GM12891 (cell line): ENCODE data around the gene CAVIN3.
"Not testable (repeated sequence)": the region's sequence is repeated elsewhere in the genome, so short reads cannot be mapped to it uniquely, and the experiment has no call there.

Experiments used
- DNase-seq: peaks from one replicate; pipeline ENCODE4 v3.0.0; 2011; ENCODE audit warnings: low spot score; ENCODE audit not compliant: insufficient read length
- FAIRE-seq: peaks from 2 replicates; lab custom pipeline; 2011; peaks lifted over from hg19 to GRCh38; lab: Jason Lieb, UNC
- PAX5 ChIP-seq: IDR thresholded peaks from 2 replicates; pipeline ENCODE4 v1.6.1; 2011; ENCODE audit warnings: low read length, moderate library complexity, mild to moderate bottlenecking; ENCODE audit not compliant: insufficient read depth, severe bottlenecking
- POLR2A ChIP-seq: IDR thresholded peaks from 2 replicates; pipeline ENCODE4 v1.6.1; 2011; ENCODE audit warnings: low read depth, low read length, control low read depth
- POLR2AphosphoS5 ChIP-seq: IDR thresholded peaks from 2 replicates; pipeline ENCODE4 v1.6.1; 2011; ENCODE audit warnings: low read depth, low read length, control low read depth
- POU2F2 ChIP-seq: IDR thresholded peaks from 2 replicates; pipeline ENCODE4 v1.6.1; 2011; ENCODE audit warnings: low read depth, mild to moderate bottlenecking, control low read depth, low read length, moderate library complexity
- SPI1 ChIP-seq: IDR thresholded peaks from 2 replicates; pipeline ENCODE4 v1.6.1; 2011; ENCODE audit warnings: low read depth, low read length, control low read depth
- TAF1 ChIP-seq: IDR thresholded peaks from 2 replicates; pipeline ENCODE4 v1.6.1; 2011; ENCODE audit warnings: low read depth, low read length, control low read depth

Gene CAVIN3

GRCh38 chr11:6283453-6284023, 36.8 kb downstream of the CAVIN3 start:
- FAIRE-seq, result no peak
- no peak for DNase-seq
- TF ChIP-seq POLR2AphosphoS5 (no peak), SPI1 (no peak), PAX5 (no peak), POLR2A (no peak), POU2F2 (no peak), TAF1 (no peak)

GRCh38 chr11:6280809-6281208, 39.5 kb downstream of the CAVIN3 start:
- not testable (repeated sequence) for FAIRE-seq, DNase-seq

GRCh38 chr11:6273188-6273587, 47.1 kb downstream of the CAVIN3 start:
- TF ChIP-seq SPI1 (no peak), TAF1 (no peak), POU2F2 (no peak), POLR2AphosphoS5 (no peak), PAX5 (no peak), POLR2A (no peak)
- FAIRE-seq (no peak), DNase-seq (no peak)

- DNase-seq (no peak), FAIRE-seq (no peak)
- TF ChIP-seq POU2F2, result no peak
- no peak for TF ChIP-seq PAX5
Measured at GRCh38 chr11:6271598-6271997, 48.7 kb downstream of the CAVIN3 start.

GRCh38 chr11:6270584-6271246, 49.6 kb downstream of the CAVIN3 start:
- TF ChIP-seq POLR2AphosphoS5 (no peak), TAF1 (no peak), POLR2A (no peak), PAX5 (no peak), SPI1 (no peak)
- FAIRE-seq, result no peak
- no peak for DNase-seq

- DNase-seq (no peak), FAIRE-seq (no peak)
Measured at GRCh38 chr11:6269994-6270393, 50.3 kb downstream of the CAVIN3 start.

More at GRCh38 chr11:6269994-6270393, 50.3 kb downstream of the CAVIN3 start:
- no peak for TF ChIP-seq SPI1
